SK-N-SH (cell line): ENCODE measurements around the gene ZNF609. TPM values are rescaled to one million over a fixed set of nuclear protein-coding genes. Genes with fewer than 3 reads are reported as not detected.

Source experiments
- CTCF ChIA-PET: fragments of 300-600, 350-600 bp; formaldehyde crosslinking; extraction: SDS; loops from one replicate; lab custom pipeline; 2021; lab: Yijun Ruan, JAX
- POLR2A ChIA-PET: fragments of 350-600 bp; sonication (Branson Sonifier 250); formaldehyde crosslinking; extraction: SDS; loops from one replicate; lab custom pipeline; 2020; ENCODE audit warnings: antibody characterized with exemption, inconsistent platforms; lab: Yijun Ruan, JAX
- DNase-seq: peaks from one replicate; pipeline ENCODE4 v3.0.0; 2012
- H2AFZ ChIP-seq: fragments of 200-600 bp; sonication (generic); 2 replicates; pipeline ENCODE4 v1.8.1; 2016; ENCODE audit warnings: antibody characterized with exemption, mild to moderate bottlenecking, low read depth
- H3F3A ChIP-seq: fragments of 200-600 bp; sonication (generic); replicated peaks from 2 replicates; pipeline ENCODE3; 2016; ENCODE audit warnings: antibody characterized with exemption, mild to moderate bottlenecking; ENCODE audit not compliant: insufficient read depth
- H3K27ac ChIP-seq, 2 experiments: fragments of 200-500 bp in 1 of 2; fragments of 200-600 bp in 1 of 2; sonication (Bioruptor generic) in 1 of 2; sonication (generic), shearing (Covaris generic) in 1 of 2; 2 replicates each; pipeline versions ENCODE4 v1.5.1 to v1.6.1; 2014 to 2016; ENCODE audit warnings: low read depth in 2 of 2, inconsistent platforms in 1 of 2, low read length in 1 of 2, mild to moderate bottlenecking in 1 of 2, mixed read lengths in 1 of 2
- H3K27me3 ChIP-seq: fragments of 200-600 bp; sonication (generic), shearing (Covaris generic); 2 replicates; pipeline ENCODE4 v1.6.1; 2016; ENCODE audit warnings: mixed run types; ENCODE audit not compliant: insufficient read depth
- H3K36me3 ChIP-seq, 2 experiments: fragments of 200-500 bp in 1 of 2; fragments of 200-600 bp in 1 of 2; sonication (Bioruptor generic) in 1 of 2; sonication (generic) in 1 of 2; replicated peaks in 1 of 2; 2 replicates each; pipeline versions ENCODE3 to v1.5.1; 2014 to 2016; ENCODE audit warnings: low read length in 1 of 2, mild to moderate bottlenecking in 1 of 2; ENCODE audit not compliant: insufficient read depth in 2 of 2, control insufficient read depth in 1 of 2
- H3K4me1 ChIP-seq, 2 experiments: fragments of 200-500 bp in 1 of 2; fragments of 200-600 bp in 1 of 2; sonication (Bioruptor generic) in 1 of 2; sonication (generic), shearing (Covaris generic) in 1 of 2; 2 replicates each; pipeline versions ENCODE4 v1.5.1 to v1.6.1; 2014 to 2016; ENCODE audit warnings: low read depth in 1 of 2, low read length in 1 of 2, mixed run types in 1 of 2; ENCODE audit not compliant: insufficient read depth in 2 of 2, control insufficient read depth in 1 of 2
- H3K4me2 ChIP-seq: fragments of 200-600 bp; sonication (generic), shearing (Covaris generic); 2 replicates; pipeline ENCODE4 v1.6.1; 2017; ENCODE audit warnings: mixed run types
- H3K4me3 ChIP-seq, 2 experiments: fragments of 200-500 bp in 1 of 2; fragments of 200-600 bp in 1 of 2; sonication (Bioruptor generic) in 1 of 2; sonication (generic), shearing (Covaris generic) in 1 of 2; 2 replicates each; pipeline versions ENCODE4 v1.5.1 to v1.8.1; 2014 to 2016; ENCODE audit warnings: low read depth in 2 of 2, inconsistent platforms in 1 of 2, low read length in 1 of 2, mild to moderate bottlenecking in 1 of 2, mixed read lengths in 1 of 2, moderate library complexity in 1 of 2
- H3K79me2 ChIP-seq: fragments of 200-600 bp; sonication (generic); 2 replicates; pipeline ENCODE4 v1.8.1; 2017; ENCODE audit warnings: mild to moderate bottlenecking; ENCODE audit not compliant: insufficient read depth
- H3K9ac ChIP-seq: fragments of 200-600 bp; sonication (generic); 2 replicates; pipeline ENCODE4 v1.6.1; 2017; ENCODE audit warnings: mixed run types
- H3K9me2 ChIP-seq: fragments of 200-600 bp; sonication (generic); 2 replicates; pipeline ENCODE4 v1.6.1; 2017; ENCODE audit warnings: mixed run types
- H3K9me3 ChIP-seq: fragments of 200-600 bp; sonication (generic); 2 replicates; pipeline ENCODE4 v1.6.1; 2017; ENCODE audit warnings: mixed run types, mild to moderate bottlenecking, moderate library complexity
- H4K20me1 ChIP-seq: fragments of 200-600 bp; sonication (generic); 2 replicates; pipeline ENCODE4 v1.6.1; 2017; ENCODE audit warnings: mild to moderate bottlenecking, mixed run types; ENCODE audit not compliant: insufficient read depth
- CHD2 ChIP-seq: fragments of 150-350 bp; IDR thresholded peaks from 2 replicates; pipeline ENCODE4 v1.6.1; 2018; ENCODE audit warnings: low read length; ENCODE audit not compliant: partially characterized antibody
- FOXJ3 ChIP-seq: sonication (generic); formaldehyde crosslinking; IDR thresholded peaks from 2 replicates; pipeline ENCODE4 v1.5.1; 2020; ENCODE audit warnings: mild to moderate bottlenecking, missing genetic modification reagents
- GABPA ChIP-seq: IDR thresholded peaks from 2 replicates; pipeline ENCODE4 v1.4.0; 2012; ENCODE audit warnings: low read depth, mild to moderate bottlenecking
- GATA2 ChIP-seq: sonication (generic); formaldehyde crosslinking; IDR thresholded peaks from 2 replicates; pipeline ENCODE4 v1.5.0; 2020; ENCODE audit warnings: mild to moderate bottlenecking, missing genetic modification reagents
- JUND ChIP-seq: IDR thresholded peaks from 2 replicates; pipeline ENCODE4 v1.4.0; 2012
- NFIC ChIP-seq: IDR thresholded peaks from 2 replicates; pipeline ENCODE4 v1.4.0; 2012; ENCODE audit warnings: borderline replicate concordance
- RCOR1 ChIP-seq: fragments of 150-350 bp; IDR thresholded peaks from 2 replicates; pipeline ENCODE4 v1.6.1; 2017; ENCODE audit warnings: antibody characterized with exemption, low read length
- RFX5 ChIP-seq: IDR thresholded peaks from 2 replicates; pipeline ENCODE4 v1.6.1; 2012; ENCODE audit warnings: mild to moderate bottlenecking, improper control_type of control experiment, low read length
- SIN3A ChIP-seq: IDR thresholded peaks from 2 replicates; pipeline ENCODE4 v1.6.1; 2012; ENCODE audit warnings: low read depth, mild to moderate bottlenecking, low read length, moderate library complexity, borderline replicate concordance
- SMC3 ChIP-seq: IDR thresholded peaks from 2 replicates; pipeline ENCODE4 v1.6.1; 2012; ENCODE audit warnings: low read depth, low read length, improper control_type of control experiment
- TAF1 ChIP-seq: IDR thresholded peaks from 2 replicates; pipeline ENCODE4 v1.6.1; 2012; ENCODE audit warnings: low read depth, mild to moderate bottlenecking, low read length, moderate library complexity, borderline replicate concordance
- TCF12 ChIP-seq: IDR thresholded peaks from 2 replicates; pipeline ENCODE4 v1.4.0; 2012
- TEAD4 ChIP-seq: IDR thresholded peaks from 2 replicates; pipeline ENCODE4 v1.4.0; 2012; ENCODE audit warnings: mild to moderate bottlenecking, borderline replicate concordance; ENCODE audit not compliant: insufficient read depth
- YY1 ChIP-seq: IDR thresholded peaks from 2 replicates; pipeline ENCODE4 v1.4.0; 2012; ENCODE audit warnings: low read depth, mild to moderate bottlenecking
- polyA plus RNA-seq, 3 experiments: library from polyadenylated mRNA; depleted of rRNA; stranded (reverse); fragments of >200 nt; gene quantifications; 2 replicates each; pipeline ENCODE4 v1.2.3, GENCODE V29; 2012
- TF ChIP-seq, protein P1 (sequence below): IDR thresholded peaks from 2 replicates; pipeline ENCODE4 v1.4.0; 2012; ENCODE audit warnings: low read depth
- TF ChIP-seq, protein P2 (sequence below): IDR thresholded peaks from 2 replicates; pipeline ENCODE4 v1.4.0; 2012; ENCODE audit warnings: low read depth, borderline replicate concordance

The ZNF609 gene
- polyA plus RNA-seq, 1 of the 3 experiments (the other 2 are of a cell fraction) = 12.6 TPM

DNA sequence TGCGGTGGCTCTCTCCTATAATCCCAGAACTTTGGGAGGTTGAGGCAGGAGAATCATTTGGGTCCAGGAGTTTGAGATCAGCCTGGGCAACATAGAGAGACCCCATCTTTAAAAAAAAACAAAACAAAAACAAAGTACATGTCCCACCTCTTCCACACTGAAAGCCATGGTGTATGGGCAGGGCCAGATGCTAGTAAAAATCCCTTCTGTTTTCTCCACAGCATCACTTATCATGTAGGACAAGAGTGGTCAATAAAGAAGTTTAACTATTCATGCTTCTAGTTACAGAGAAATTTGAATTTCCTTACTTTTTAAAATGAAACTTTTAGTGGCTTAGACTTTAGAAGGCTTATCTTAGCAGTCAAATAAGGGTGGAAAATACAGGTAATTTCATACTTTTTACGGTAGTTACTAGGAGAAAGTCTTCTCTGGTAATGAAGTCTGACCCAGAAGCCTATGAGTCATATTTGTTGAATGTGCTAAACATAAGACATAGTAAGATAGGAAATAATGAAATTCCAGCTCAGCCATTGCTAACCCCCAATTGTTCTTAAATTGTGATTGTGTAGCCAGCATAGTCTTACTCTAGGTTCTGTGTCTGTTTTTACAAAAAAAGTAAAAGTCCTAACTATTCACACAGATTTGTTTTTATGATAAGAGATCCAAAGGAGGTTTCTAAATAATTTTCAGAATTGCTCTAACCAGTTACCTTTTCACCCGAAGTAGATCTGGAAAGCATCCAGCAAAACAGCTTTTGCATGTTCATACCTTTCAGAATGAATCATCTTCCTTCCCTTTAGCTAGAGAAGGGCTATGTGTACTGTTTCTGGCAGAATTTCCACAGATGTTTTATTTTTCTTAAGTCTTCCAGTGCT, 16.4 kb upstream of the ZNF609 start (continued):
- TF ChIP-seq RFX5 (no peak), TCF12 (peak; percentile 74), RCOR1 (no peak), TAF1 (no peak), TEAD4 (peak; percentile 29; the same call in 1 of the 2 replicates), SIN3A (no peak), SMC3 (no peak), NFIC (peak; percentile 84), GABPA (no peak), JUND (peak; percentile 44), YY1 (no peak), FOXJ3 (CRISPR knock-in tag) (no peak), GATA2 (CRISPR knock-in tag) (no peak), CHD2 (no peak)
- TF ChIP-seq, protein P1, sequence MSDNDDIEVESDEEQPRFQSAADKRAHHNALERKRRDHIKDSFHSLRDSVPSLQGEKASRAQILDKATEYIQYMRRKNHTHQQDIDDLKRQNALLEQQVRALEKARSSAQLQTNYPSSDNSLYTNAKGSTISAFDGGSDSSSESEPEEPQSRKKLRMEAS = no peak

DNA sequence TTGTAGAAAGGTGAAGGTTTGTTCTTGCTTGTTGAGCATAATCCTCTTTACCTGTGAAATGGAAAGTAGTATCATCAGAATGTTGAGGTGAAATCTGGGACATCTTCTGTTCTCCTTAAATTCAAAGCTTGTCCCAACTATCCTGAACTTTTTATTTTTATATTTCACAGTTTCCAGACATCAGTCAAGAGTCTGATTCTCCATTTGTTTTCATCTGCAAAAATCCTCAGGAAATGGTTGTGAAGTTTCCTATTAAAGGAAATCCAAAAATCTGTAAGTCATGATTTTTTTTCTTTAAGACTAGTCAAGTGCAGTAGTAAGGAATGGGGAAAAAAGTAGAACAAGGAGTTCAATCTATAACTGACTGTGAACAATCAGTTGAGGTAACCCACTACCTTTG, 15.5 kb upstream of the ZNF609 start:
- Histone ChIP-seq H3K27ac (peak overlapping the region; percentile 70 to 84), H3K4me1 (peaks cover 0 to 18% of the 10 kb centered on the region in 2 experiments; a peak in 1 of 4 replicates), H3K79me2 (no peaks in the 10 kb centered on the region; the same call in 1 of the 2 replicates), H3K4me3 (peak overlapping the region in 1 of 2 experiments; percentile 11; a peak in 1 of 4 replicates), H4K20me1 (no peaks in the 10 kb centered on the region), H3K9me2 (no peaks in the 10 kb centered on the region), H2AFZ (no peak overlapping the region), H3K27me3 (no peaks in the 10 kb centered on the region), H3K36me3 (peaks cover 0 to 39% of the 10 kb centered on the region in 2 experiments), H3F3A (peaks cover 28% of the 10 kb centered on the region), H3K4me2 (peak overlapping the region; percentile 61), H3K9me3 (no peaks in the 10 kb centered on the region), H3K9ac (peak overlapping the region; percentile 23; the same call in 1 of the 2 replicates)
- CTCF ChIA-PET = interaction anchor here (2.0 kb wide), 1 partner anchor 12 kb away, joined by 6 read pairs; no protein-coding TSS in a partner anchor
- TF ChIP-seq, protein P1 = no peak
- no peak for TF ChIP-seq YY1
- no peak for TF ChIP-seq FOXJ3 (CRISPR knock-in tag)
- TF ChIP-seq, protein P2, sequence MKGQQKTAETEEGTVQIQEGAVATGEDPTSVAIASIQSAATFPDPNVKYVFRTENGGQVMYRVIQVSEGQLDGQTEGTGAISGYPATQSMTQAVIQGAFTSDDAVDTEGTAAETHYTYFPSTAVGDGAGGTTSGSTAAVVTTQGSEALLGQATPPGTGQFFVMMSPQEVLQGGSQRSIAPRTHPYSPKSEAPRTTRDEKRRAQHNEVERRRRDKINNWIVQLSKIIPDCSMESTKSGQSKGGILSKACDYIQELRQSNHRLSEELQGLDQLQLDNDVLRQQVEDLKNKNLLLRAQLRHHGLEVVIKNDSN = no peak
- DNase-seq = no peak
- POLR2A ChIA-PET = interaction anchor here (0.9 kb wide), 1 partner anchor 15 kb away, joined by 3 read pairs; no protein-coding TSS in a partner anchor
